Adrenal gland (tissue), 12 donors: Measurements from ENCODE around the gene ITPKA. TPM values are rescaled to one million over a fixed set of nuclear protein-coding genes. Genes with fewer than 3 reads are reported as not detected.

Experiments used
- DNase-seq, 7 donors: peaks; one replicate each; pipeline ENCODE4 v3.0.0-alpha.2; 2019 to 2020
- H3K27ac ChIP-seq, 5 donors: fragments of 200-600 bp; sonication (generic) in 4 of 5; 1 replicate in 3 of 5; 2 replicates in 2 of 5; pipeline versions ENCODE4 v1.5.1 to v1.8.0; 2016 to 2020; ENCODE audit warnings: mild to moderate bottlenecking in 1 of 5
- H3K27me3 ChIP-seq: fragments of 200-600 bp; 2 replicates; pipeline ENCODE4 v1.8.0; 2021
- H3K36me3 ChIP-seq, 2 donors: fragments of 200-600 bp; replicated peaks in 1 of 2; 1 replicate in 1 of 2; 2 replicates in 1 of 2; pipeline versions ENCODE4 v1.5.1 to v1.8.0; 2018 to 2022
- H3K4me1 ChIP-seq, 2 donors: fragments of 200-600 bp; replicated peaks in 1 of 2; 1 replicate in 1 of 2; 2 replicates in 1 of 2; pipeline versions ENCODE4 v1.5.1 to v1.8.0; 2018 to 2021
- H3K4me3 ChIP-seq, 4 donors: fragments of 200-600 bp; sonication (generic) in 3 of 4; one replicate each; pipeline ENCODE4 v1.5.1; 2016 to 2018
- H3K9me3 ChIP-seq, 3 donors: fragments of 200-600 bp; sonication (generic) in 1 of 3; replicated peaks in 1 of 3; 1 replicate in 2 of 3; 2 replicates in 1 of 3; pipeline versions ENCODE4 v1.5.1 to v1.8.0; 2016 to 2021
- POLR2A ChIP-seq, 2 donors: fragments of 450-650 bp; IDR thresholded peaks; one replicate each; pipeline ENCODE4 v1.6.1; 2017; ENCODE audit warnings: antibody characterized with exemption in 2 of 2, mild to moderate bottlenecking in 2 of 2, moderate library complexity in 1 of 2
- WGBS, 4 donors: extraction: QIAGEN DNeasy Blood & Tissue Kit in 2 of 4; methylation state at CpG; one replicate each; pipeline versions ENCODE4 v1.1.5 to v1.1.7; 2013 to 2017; 5-methylcytosine and 5-hydroxymethylcytosine counted together
- intact Hi-C, 2 donors: fragments of 100-400 bp; cut with DNase I; formaldehyde crosslinking; loops; one replicate each; pipeline versions ENCODE4 v1.14.1 to v1.15.0; 2022 to 2023
- polyA plus RNA-seq, 3 donors: library from polyadenylated mRNA; stranded (reverse); fragments of 200-250 nt in 2 of 3; fragments of 350-450 nt in 1 of 3; fragmentation: Illumina TruSeq in 1 of 3; extraction: RNeasy Lipid Tissue Mini Kit (QIAGEN cat#74804) in 1 of 3; gene quantifications; one replicate each; pipeline ENCODE4 v1.2.3, GENCODE V29; 2013 to 2014
- total RNA-seq, 9 donors: library from RNA; depleted of rRNA in 4 of 9; stranded (reverse); fragments of >200 nt in 4 of 9; fragments of 120-200 nt in 1 of 9; fragmentation: NEBNext Ultra II Directional in 1 of 9; extraction: Animal tissue kit (Norgen Biotek cat#: 25700) in 1 of 9; gene quantifications; one replicate each; pipeline versions ENCODE4 v1.1.0 to v1.2.4, GENCODE V29; 2013 to 2023
- TF ChIP-seq, protein P1 (sequence below), 6 experiments: fragments of 450-650 bp in 4 of 6; fragments of 200-600 bp in 2 of 6; sonication (generic) in 1 of 6; IDR thresholded peaks; 1 replicate in 5 of 6; 2 replicates in 1 of 6; pipeline versions ENCODE4 v1.5.1 to v1.8.0; 2016 to 2021; ENCODE audit warnings: antibody characterized with exemption in 6 of 6, mild to moderate bottlenecking in 2 of 6, moderate library complexity in 1 of 6
- donor health status: healthy with polysubstance abuse.
- donor health status: Bipolar disorder and iron deficiency.
- donor health status: DM: yes; HTN: yes; CAD: no.
- donor health status: DM: no; HTN: no; CAD: no.
- donor health status: DM: no; HTN: no; CAD: no.
- donor health status: DM: yes; HTN: yes; CAD: no.

Gene ITPKA
- total and polyA plus RNA-seq, 12 donors, result 0.73 to 33.0 (median 14.4) TPM

DNA sequence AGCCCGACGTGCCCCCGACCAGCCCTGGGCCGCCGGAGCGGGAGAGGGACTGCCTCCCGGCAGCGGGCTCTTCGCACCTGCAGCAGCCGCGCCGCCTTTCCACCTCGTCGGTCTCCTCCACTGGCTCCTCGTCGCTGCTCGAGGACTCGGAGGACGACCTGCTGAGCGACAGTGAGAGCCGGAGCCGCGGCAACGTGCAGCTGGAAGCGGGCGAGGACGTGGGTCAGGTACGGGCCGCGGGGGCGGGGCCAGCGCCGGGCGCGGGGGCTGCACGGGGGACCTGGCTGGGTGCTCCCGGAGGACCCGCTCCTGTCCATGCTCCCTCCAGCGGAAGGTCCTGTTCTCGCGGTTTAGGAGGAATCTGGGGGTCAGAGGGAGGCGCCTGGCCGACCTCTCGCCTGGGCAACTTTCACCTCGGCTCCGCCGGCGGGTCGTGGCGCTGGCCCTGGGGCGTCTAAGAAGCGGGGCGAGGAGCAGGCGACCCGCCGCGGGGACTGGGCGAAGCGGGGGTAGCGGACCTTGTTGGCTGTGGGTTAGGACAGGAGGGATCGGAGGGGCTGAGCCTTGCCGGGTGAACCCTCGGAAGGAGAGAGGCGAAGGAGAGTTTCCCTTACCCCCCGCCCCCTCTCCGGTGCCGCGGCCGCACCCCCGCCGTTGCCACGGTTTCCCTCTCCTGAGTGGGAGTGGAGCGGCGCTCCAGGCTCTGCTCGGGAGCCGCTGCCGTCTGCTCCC lies 682 bp downstream of the ITPKA start:
- Histone ChIP-seq H3K4me3 (peak overlapping the region in 2 of 4 donors; percentile 27 to 84), H3K36me3 (no peaks in the 10 kb centered on the region), H3K27ac (peak overlapping the region in 1 of 5 donors; percentile 91), H3K9me3 (no peaks in the 10 kb centered on the region), H3K4me1 (peaks cover 18 to 31% of the 10 kb centered on the region in 2 donors), H3K27me3 (no peaks in the 10 kb centered on the region)
- DNase-seq, result peak; percentile 39 to 58 (median 44)
- intact Hi-C loops, result no loop called here
- TF ChIP-seq POLR2A (IDR thresholded peaks at IDR 0.05), result no peak
- TF ChIP-seq, protein P1, sequence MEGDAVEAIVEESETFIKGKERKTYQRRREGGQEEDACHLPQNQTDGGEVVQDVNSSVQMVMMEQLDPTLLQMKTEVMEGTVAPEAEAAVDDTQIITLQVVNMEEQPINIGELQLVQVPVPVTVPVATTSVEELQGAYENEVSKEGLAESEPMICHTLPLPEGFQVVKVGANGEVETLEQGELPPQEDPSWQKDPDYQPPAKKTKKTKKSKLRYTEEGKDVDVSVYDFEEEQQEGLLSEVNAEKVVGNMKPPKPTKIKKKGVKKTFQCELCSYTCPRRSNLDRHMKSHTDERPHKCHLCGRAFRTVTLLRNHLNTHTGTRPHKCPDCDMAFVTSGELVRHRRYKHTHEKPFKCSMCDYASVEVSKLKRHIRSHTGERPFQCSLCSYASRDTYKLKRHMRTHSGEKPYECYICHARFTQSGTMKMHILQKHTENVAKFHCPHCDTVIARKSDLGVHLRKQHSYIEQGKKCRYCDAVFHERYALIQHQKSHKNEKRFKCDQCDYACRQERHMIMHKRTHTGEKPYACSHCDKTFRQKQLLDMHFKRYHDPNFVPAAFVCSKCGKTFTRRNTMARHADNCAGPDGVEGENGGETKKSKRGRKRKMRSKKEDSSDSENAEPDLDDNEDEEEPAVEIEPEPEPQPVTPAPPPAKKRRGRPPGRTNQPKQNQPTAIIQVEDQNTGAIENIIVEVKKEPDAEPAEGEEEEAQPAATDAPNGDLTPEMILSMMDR (IDR thresholded peaks at IDR 0.05), result no peak
- 0 to 8% (median 3%) methylated on average over 2 to 77 of the region's 77 CpGs for WGBS, 4 donors

DNA sequence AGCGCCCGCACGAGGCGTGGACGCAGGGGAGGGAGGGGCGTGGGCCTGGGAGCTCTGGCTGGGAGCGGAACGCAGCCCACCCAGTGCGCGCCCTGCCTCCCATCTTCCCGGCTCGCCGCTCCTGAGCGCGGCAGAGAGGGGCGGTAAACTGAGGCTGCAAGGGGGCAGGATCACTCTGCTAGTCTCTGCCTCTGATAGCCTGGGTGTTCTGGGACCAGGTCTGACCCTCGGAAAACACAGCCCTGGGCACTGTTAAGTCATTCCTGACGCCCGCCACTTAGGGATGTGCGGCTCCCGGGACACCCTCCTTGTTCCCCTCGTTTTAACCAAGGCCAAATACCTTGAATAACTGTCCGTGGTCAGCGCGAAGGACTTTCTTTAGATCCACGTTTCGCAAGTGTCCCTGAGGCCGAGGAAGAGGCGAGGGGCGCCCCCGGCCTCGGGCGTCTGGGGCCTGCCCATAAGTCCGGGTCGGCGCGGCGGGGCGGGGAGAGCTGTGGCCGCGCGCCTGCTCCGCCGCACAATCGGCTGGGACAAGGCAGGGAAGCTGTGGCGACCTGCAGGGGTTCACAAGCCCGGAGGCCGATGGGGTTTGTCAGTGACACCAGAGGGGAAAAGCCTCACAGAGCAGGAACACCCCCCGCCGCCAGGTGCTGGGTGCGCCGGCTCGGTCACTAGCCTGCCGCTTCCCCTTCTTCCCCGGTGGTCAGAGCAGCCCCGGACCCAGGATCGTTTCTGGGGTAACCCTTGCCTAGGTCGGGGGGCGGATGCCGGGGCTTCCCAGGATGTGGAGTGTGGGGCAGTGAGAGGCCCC lies 1.5 kb downstream of the ITPKA start:
- intact Hi-C loops, result no loop called here
- Histone ChIP-seq H3K36me3 (no peaks in the 10 kb centered on the region), H3K4me1 (peaks cover 18 to 31% of the 10 kb centered on the region in 2 donors), H3K27me3 (no peaks in the 10 kb centered on the region), H3K27ac (no peak overlapping the region), H3K4me3 (peak overlapping the region in 2 of 4 donors; percentile 27 to 84), H3K9me3 (no peaks in the 10 kb centered on the region)
- DNase-seq, result no peak
- 31 to 67% (median 52%) methylated on average over 22 to 60 of the region's 60 CpGs for WGBS, 4 donors
- TF ChIP-seq POLR2A (IDR thresholded peaks at IDR 0.05), result no peak
- TF ChIP-seq, protein P1 (IDR thresholded peaks at IDR 0.05), result no peak

DNA sequence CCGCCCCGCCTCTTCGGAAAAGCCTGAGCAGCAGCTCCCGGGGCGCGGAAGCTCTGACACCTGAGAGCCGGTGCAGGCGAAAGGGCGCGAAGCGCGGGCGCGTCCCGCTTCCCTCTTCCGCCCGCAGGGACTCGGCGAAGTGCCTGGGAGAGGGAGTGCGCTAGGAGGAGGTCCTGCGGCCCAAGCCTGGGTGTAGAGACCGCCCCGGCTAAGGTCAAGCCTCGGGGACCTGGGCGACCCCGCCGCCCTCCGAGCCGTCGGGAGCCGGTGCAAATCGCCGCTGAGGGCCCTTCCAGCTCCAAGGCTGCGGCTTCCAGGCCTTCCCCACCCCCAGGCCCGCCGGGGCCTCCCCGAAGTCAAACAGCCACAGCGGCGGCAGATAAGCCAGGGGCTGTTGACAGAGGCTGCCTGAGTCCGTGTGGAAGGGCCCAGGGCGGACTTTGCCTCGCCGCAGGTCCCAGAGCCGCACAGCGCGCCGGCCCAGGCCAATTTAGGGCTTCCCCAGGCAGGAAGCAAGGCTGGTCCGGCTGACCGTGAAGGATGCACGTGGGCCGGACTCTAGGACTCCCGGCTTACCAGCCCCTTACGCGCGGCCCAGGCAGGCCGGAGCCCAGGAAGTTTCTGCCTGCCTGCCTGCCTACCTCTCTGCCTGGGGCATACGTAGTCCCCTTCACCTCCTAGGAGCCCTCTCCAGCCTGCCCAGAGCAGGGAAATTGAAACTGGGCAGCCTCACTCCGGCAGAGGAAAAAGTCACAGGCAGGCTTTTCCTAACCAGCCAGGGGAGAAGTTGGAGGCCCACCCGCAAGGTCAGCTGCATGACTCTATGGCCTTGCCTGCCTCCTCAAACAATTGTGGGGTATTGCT lies 2.3 kb downstream of the ITPKA start:
- WGBS, 4 donors, result 59 to 73% (median 66%) methylated on average over 31 to 59 of the region's 59 CpGs
- Histone ChIP-seq H3K9me3 (no peaks in the 10 kb centered on the region), H3K4me3 (peak overlapping the region in 1 of 4 donors; percentile 17), H3K36me3 (no peaks in the 10 kb centered on the region), H3K4me1 (peaks cover 18 to 31% of the 10 kb centered on the region in 2 donors), H3K27ac (no peak overlapping the region), H3K27me3 (no peaks in the 10 kb centered on the region)
- intact Hi-C loops, result no loop called here
- peak in 1 of 7 donors; percentile 17 for DNase-seq
- TF ChIP-seq, protein P1 (IDR thresholded peaks at IDR 0.05), result no peak
- TF ChIP-seq POLR2A (IDR thresholded peaks at IDR 0.05), result no peak
